Activated CD4-positive, alpha-beta T cell treated with anti-CD3 and anti-CD28 coated beads for 1 hour (primary cell): ENCODE measurements around the gene FNDC3A.
"Not testable (repeated sequence)": the region's sequence is repeated elsewhere in the genome, so short reads cannot be mapped to it uniquely, and the experiment has no call there.

Experiments
- DNase-seq: peaks from one replicate; pipeline ENCODE4 v3.0.0-alpha.2; 2020

FNDC3A gene

GRCh38 chr13:49093376-49093775 is 117.7 kb downstream of the FNDC3A start:
- no peak for DNase-seq

- DNase-seq = no peak
Observed at GRCh38 chr13:49097374-49097773, 121.7 kb downstream of the FNDC3A start.

- DNase-seq = no peak
Observed at GRCh38 chr13:49098198-49098597, 122.5 kb downstream of the FNDC3A start.

GRCh38 chr13:49098771-49099512 is 123.2 kb downstream of the FNDC3A start:
- no peak for DNase-seq

DNA sequence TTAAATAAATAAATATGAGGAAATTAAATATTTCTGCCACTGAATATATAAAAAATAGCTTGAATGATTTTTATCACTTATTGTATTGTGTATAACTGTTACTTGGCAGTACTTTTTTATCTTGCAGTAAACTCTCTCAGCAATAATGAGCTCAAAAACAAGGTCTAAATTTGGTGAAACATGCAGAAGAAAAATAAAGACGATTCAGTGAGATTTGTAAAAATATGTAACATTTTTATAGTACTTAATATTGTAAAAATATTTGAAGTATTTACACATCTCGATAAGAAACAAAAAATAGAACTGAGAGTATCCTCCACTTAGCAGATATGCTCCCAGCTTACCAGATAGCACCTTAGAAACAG is 123.8 kb downstream of the FNDC3A start:
- DNase-seq = no peak

- no peak for DNase-seq
Observed at GRCh38 chr13:49100637-49101570, 125.2 kb downstream of the FNDC3A start.

DNA sequence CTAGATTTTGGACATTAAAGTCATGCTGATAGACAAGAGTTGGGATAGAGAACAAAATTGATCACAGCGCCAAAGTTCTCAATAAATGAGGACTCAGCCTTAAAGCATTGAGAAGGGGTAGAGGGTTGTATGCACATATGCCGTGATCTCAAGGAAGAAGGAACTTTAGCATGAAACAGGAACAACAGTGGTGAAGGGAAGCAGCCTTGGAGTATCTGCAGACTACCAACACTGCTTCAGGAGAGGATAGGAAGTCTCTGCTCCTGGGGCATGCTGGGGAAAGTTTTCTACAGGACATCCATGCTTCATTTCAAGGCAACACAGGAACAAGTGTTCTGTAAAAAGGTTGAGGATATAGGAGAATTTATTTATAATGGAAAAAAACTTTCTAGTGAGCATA is 132.5 kb downstream of the FNDC3A start:
- no peak for DNase-seq

GRCh38 chr13:49110122-49110912 is 134.6 kb downstream of the FNDC3A start:
- peak; percentile 43 for DNase-seq

GRCh38 chr13:49110913-49111170 is 135.1 kb downstream of the FNDC3A start:
- DNase-seq = no peak

DNA sequence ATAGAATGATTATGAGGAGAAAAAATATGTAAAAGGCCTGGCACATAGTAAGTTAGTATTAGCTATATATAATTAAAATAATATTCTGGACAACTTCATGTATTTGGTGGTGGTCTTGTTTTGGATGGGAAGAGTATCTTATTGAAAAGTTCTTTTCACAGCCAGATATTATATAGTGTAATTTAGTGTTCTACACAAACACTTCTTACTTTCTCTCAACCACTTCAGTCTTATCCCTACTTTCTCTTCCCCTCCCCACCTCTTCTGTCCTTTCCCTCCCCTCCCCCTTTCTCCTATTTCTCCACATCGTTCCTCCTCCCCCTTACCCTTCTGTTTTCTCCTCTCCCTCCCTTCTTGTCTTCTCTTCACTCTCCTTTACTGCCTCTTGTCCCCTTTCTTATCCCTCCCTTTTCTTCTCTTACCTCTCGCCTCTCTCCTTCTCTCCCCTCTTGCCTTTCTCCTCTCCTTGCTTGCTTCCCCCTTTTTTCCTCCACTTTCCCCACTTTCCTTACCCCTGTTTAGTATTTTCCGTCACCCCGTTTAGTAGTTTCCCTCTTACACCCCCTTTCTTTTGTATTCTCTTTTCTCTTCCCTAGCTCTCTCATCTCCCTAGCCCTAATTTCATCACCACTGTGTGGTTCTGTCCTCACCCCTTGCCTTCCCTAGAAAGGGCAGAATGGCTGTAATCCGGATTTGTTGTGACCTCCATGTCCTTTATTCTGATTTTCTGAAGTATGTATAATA is 137.2 kb downstream of the FNDC3A start:
- no peak for DNase-seq

DNA sequence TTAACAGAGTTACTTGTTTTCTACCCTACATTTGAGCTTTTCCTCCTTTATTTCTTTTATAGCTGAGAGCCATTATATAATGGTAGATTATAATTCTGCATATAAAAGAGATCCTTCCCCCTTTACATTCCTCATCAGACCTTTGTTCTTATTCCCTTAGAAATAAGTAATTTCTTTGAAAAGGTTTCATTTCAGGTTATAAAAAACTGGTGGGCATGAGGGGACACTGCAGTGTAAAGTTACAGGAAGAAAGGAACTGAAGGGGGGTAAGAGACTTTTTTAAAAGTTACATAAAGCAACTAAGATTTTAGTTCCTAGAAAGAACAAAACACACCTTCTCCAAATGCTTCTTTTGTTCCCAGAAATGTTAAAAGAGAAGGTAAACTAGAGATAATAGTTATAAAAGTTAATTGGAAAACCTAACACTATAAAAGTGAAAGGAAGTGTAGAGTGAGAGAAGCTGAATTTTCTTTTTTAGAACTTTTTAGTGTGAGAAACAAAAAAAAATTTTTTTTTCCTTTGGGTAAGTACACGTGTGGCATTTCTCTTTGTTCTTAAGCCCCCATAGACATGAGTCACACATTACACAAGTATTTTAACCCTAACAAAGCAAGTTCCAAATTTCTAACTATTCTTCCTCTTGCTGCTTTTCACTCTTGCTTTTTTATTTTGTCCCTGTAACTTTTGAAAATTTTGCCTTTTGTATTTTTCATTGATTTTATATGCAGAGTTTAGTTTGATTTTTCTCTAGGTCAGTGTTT is 138.0 kb downstream of the FNDC3A start:
- no peak for DNase-seq

- DNase-seq = no peak
Observed at GRCh38 chr13:49116873-49117272, 141.2 kb downstream of the FNDC3A start.

- not testable (repeated sequence) for DNase-seq
Observed at GRCh38 chr13:49118455-49118854, 142.7 kb downstream of the FNDC3A start.

- no peak for DNase-seq
Observed at GRCh38 chr13:49124693-49125304, 149.1 kb downstream of the FNDC3A start.

GRCh38 chr13:49125964-49126524 is 150.3 kb downstream of the FNDC3A start:
- no peak for DNase-seq

GRCh38 chr13:49132479-49133002 is 156.8 kb downstream of the FNDC3A start:
- DNase-seq = no peak

DNA sequence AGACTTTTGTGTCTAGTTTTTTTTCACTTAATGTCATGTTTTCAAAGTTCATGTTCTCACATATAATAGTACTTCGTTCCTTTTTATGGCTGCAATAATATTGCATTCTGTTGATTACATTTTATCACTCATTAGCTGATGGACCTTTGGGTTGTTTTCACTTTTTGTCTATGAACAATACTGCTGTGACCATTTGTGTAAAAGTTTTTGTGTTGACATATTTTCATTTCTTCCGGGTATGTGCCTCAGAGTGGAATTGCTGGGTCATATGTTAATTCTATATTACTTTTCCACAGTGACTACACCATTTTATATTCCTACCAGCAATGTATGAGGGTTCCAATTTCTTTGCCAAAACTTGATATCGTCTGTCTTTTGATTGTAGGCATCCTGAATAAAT is 158.6 kb downstream of the FNDC3A start:
- DNase-seq = no peak

DNA sequence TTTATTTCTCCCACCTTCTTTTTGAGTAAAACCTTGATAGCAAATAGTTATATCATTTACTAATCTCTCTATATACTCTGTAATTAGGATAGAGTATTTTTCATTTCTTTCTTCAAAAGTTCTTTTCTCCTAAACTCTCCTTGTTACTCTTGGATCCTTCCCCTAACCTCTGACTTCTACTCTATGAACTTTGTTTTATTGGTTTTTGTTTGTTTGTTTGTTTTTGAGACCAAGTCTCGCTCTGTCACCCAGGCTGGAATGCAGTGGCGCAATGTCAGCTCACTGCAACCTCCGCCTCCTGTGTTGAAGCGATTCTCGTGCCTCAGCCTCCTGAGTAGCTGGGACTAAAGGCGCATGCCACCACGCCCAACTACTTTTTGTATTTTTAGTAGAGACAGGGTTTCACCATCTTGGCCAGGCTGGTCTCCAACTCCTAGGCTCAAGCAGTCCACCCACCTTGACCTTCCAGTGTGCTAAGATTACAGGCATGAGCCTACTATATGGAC is 161.5 kb downstream of the FNDC3A start:
- not testable (repeated sequence) for DNase-seq

DNA sequence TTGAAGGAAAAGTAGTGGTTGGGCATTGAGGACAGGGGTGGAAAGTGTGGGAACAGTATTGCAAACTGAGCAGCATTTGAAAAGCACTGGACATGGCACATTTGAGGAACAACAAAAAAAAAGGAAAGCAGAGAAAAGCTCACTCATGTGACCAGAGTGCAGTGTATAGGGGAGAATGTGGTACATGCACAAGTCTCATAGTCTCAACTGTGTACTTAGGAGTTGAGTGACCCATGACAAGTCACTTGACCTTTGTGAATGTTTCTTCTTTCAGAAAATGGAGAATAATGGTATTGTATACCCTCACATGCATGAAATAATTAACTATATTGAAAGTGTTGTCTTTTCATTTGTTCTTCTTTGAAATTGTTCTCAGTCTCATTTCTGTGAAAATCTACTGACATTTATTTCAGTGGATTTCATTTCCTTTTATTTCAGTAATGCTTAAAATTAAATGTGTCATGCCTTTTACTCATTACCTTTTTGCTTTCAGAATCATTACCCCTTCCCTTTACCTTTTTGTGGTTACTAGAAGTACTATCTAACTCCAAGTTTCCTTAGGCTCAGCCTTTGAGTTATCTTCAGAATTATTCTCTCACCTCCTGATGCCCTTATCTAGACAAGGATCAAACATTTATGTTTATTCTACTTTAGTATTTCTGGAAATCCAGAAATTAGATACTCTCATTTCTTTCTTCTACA is 165.3 kb downstream of the FNDC3A start:
- no peak for DNase-seq

DNA sequence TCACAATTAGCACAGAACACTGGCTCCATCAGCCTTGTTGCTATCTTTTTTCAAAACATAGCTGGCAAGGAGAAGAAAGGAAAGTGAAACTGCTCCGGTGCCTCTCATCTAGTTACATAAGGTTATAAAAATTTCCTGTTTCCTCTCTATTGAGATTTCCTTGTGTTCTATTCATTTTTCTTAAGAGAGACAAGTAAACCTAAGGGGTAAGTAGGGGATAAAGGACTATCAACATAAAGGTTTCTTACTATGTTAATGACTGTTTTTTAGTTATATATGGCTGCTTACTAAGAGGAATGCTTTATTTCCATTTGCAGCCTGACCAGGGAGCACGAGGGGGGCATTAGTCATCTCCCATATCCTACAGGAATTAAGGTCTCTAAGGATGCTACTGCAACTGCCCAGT is 171.2 kb downstream of the FNDC3A start:
- DNase-seq = no peak
